Measurements from ENCODE around the gene PRDM12.
A peak's percentile ranks its signal among the peaks of the same experiment; 100 is the strongest.

Gene PRDM12

GRCh38 chr9:130692321-130692720 is 27.9 kb downstream of the PRDM12 start:
- DNase-seq = no peak

GRCh38 chr9:130693101-130693425 is 28.7 kb downstream of the PRDM12 start:
- no peak for DNase-seq

- DNase-seq = peak; percentile 98
Observed at GRCh38 chr9:130693426-130694191, 29.2 kb downstream of the PRDM12 start, which contains the start of gene EXOSC2. TSS of gene EXOSC2 (plus strand) at chr9:130693780. CDS start at chr9:130693792, 12 bp downstream.

- DNase-seq = no peak
Observed at GRCh38 chr9:130694205-130694604, 29.8 kb downstream of the PRDM12 start.

GRCh38 chr9:130696139-130696650 is 31.8 kb downstream of the PRDM12 start:
- DNase-seq = no peak

- DNase-seq = no peak
Observed at GRCh38 chr9:130696996-130697395, 32.6 kb downstream of the PRDM12 start.

GRCh38 chr9:130698514-130698913 is 34.1 kb downstream of the PRDM12 start:
- DNase-seq = no peak

- DNase-seq = no peak
Observed at GRCh38 chr9:130699047-130699446, 34.7 kb downstream of the PRDM12 start.

- DNase-seq = peak; percentile 70
Observed at GRCh38 chr9:130701059-130702022, 36.9 kb downstream of the PRDM12 start.

- DNase-seq = no peak
Observed at GRCh38 chr9:130703501-130703900, 39.1 kb downstream of the PRDM12 start.

- DNase-seq = peak; percentile 75
Observed at GRCh38 chr9:130707225-130707976, 43.0 kb downstream of the PRDM12 start.

- DNase-seq = no peak
Observed at GRCh38 chr9:130710822-130711352, 46.5 kb downstream of the PRDM12 start.

GRCh38 chr9:130711469-130711868 is 47.1 kb downstream of the PRDM12 start:
- no peak for DNase-seq

- DNase-seq = peak; percentile 96
Observed at GRCh38 chr9:130712564-130713285, 48.3 kb downstream of the PRDM12 start.

GRCh38 chr9:130713286-130713960 is 49.0 kb downstream of the PRDM12 start:
- no peak for DNase-seq

- no peak for DNase-seq
Observed at GRCh38 chr9:130714586-130715110, 50.3 kb downstream of the PRDM12 start.

GRCh38 chr9:130715270-130715669 is 50.9 kb downstream of the PRDM12 start:
- DNase-seq = no peak

- no peak for DNase-seq
Observed at GRCh38 chr9:130718562-130718961, 54.2 kb downstream of the PRDM12 start.

- DNase-seq = no peak
Observed at GRCh38 chr9:130720762-130721161, 56.4 kb downstream of the PRDM12 start.

GRCh38 chr9:130728721-130729120 is 64.3 kb downstream of the PRDM12 start:
- no peak for DNase-seq

GRCh38 chr9:130729145-130729544 is 64.8 kb downstream of the PRDM12 start:
- DNase-seq = no peak
